Stomach (tissue), 9 donors: ENCODE data around the gene TOR3A. TPM values are rescaled to one million over a fixed set of nuclear protein-coding genes. Genes with fewer than 3 reads are reported as not detected.
"Not testable (repeated sequence)": the region's sequence is repeated elsewhere in the genome, so short reads cannot be mapped to it uniquely, and the experiment has no call there.

Experiments used
- DNase-seq, 2 donors: peaks; one replicate each; pipeline versions ENCODE4 v3.0.0 to v3.0.0-alpha.2; 2013 to 2019
- H3K27ac ChIP-seq, 5 donors: fragments of 200-600 bp in 4 of 5; sonication (generic) in 4 of 5; one replicate each; pipeline ENCODE4 v1.5.1; 2013 to 2019; ENCODE audit warnings: mild to moderate bottlenecking in 1 of 5, moderate library complexity in 1 of 5
- H3K27me3 ChIP-seq, 3 donors: fragments of 200-600 bp; sonication (generic); one replicate each; pipeline ENCODE4 v1.5.1; 2017 to 2019; ENCODE audit warnings: mixed run types in 1 of 3
- H3K36me3 ChIP-seq, 4 donors: fragments of 200-600 bp; sonication (generic); 1 replicate in 3 of 4; 2 replicates in 1 of 4; pipeline ENCODE4 v1.5.1; 2016 to 2019
- H3K4me1 ChIP-seq, 4 donors: fragments of 200-600 bp; sonication (generic); one replicate each; pipeline ENCODE4 v1.5.1; 2016 to 2019
- H3K4me3 ChIP-seq, 4 donors: fragments of 200-600 bp; sonication (generic) in 3 of 4; one replicate each; pipeline ENCODE4 v1.5.1; 2016 to 2019; ENCODE audit warnings: mild to moderate bottlenecking in 1 of 4
- H3K9me3 ChIP-seq, 4 donors: fragments of 200-600 bp; sonication (generic); one replicate each; pipeline ENCODE4 v1.5.1; 2016 to 2019
- EP300 ChIP-seq: sonication (generic); formaldehyde crosslinking; IDR thresholded peaks from one replicate; pipeline ENCODE4 v1.6.1; 2017; ENCODE audit warnings: antibody characterized with exemption
- POLR2A ChIP-seq, 4 donors: fragments of 450-650 bp; IDR thresholded peaks; one replicate each; pipeline ENCODE4 v1.6.1; 2016; ENCODE audit warnings: antibody characterized with exemption in 4 of 4, control low read depth in 2 of 4, mild to moderate bottlenecking in 1 of 4, moderate library complexity in 1 of 4
- POLR2AphosphoS5 ChIP-seq, 3 donors: sonication (generic); formaldehyde crosslinking; IDR thresholded peaks; one replicate each; pipeline ENCODE4 v1.6.1; 2016; ENCODE audit warnings: antibody characterized with exemption in 3 of 3
- WGBS, 5 donors: extraction: QIAGEN DNeasy Blood & Tissue Kit in 3 of 5; methylation state at CpG; one replicate each; pipeline versions ENCODE4 v1.1.5 to v1.1.7; 2013 to 2018; 5-methylcytosine and 5-hydroxymethylcytosine counted together
- intact Hi-C: fragments of 100-400 bp; cut with DNase I; formaldehyde crosslinking; loops from one replicate; pipeline ENCODE4 v1.15.1; 2023; ENCODE audit warnings: low total_unique reads
- polyA plus RNA-seq, 3 donors: library from polyadenylated mRNA; stranded (reverse); fragments of 200-250 nt; gene quantifications; one replicate each; pipeline ENCODE4 v1.2.3, GENCODE V29; 2013
- total RNA-seq, 5 donors: library from RNA; depleted of rRNA; stranded (reverse); fragments of >200 nt; gene quantifications; one replicate each; pipeline versions ENCODE4 v1.1.0 to v1.2.3, GENCODE V29; 2014 to 2016
- TF ChIP-seq, protein P1 (sequence below), 7 experiments: fragments of 450-650 bp in 4 of 7; fragments of 200-600 bp in 3 of 7; sonication (generic) in 3 of 7; IDR thresholded peaks; one replicate each; pipeline ENCODE4 v1.5.1; 2016 to 2019; ENCODE audit warnings: antibody characterized with exemption in 7 of 7, control low read depth in 2 of 7, mild to moderate bottlenecking in 1 of 7
- donor health status: healthy with polysubstance abuse.
- donor health status: Bipolar disorder and iron deficiency.
- donor health status: healthy.

TOR3A gene
- total and polyA plus RNA-seq, 8 donors: 5.3 to 285 (median 15.6) TPM

DNA sequence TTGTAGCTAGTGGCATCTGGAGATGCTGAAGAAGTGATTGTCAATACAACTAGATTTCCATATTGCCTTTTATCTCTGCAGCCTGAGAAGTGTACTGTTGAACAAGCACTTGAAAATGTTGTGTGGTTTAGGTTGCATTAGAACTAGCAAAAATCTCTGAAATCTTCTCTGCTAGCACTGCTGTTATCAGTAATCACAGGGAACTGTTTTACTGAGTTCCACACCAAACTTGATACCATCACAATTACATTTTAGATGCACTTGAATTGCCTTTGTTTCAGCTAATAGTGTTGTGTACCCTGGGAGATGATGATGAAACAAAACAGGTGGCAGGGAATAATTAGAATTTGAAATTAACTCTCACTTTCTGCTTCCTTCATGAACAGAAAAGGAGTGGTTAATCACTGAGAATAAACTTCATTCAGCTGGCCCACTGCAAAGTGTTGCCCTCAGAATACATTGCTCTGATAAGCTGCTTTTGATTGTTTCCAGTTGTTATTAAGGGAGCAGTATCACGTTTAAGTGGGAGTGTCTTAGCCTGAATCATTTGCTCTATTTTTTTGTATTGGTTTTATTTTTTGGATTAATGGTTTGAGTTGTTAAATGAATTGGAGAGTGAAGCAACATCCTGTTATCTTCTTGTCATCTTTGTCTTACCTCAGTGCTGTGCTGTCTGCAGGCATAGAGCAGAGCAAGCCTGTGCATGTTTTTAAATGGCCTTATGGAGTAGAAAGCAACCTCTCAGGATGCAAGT is 43.2 kb upstream of the TOR3A start:
- WGBS, 5 donors: 9 to 33% (median 12%) methylated on average over 1 of the region's 1 CpG

GRCh38 chr1:179039502-179040174 is 42.2 kb upstream of the TOR3A start:
- H3K9me3 ChIP-seq, H3K27ac ChIP-seq, DNase-seq, H3K4me3 ChIP-seq, intact Hi-C loops, H3K27me3 ChIP-seq: not testable (repeated sequence)
- 85 to 94% (median 90%) methylated on average over 6 to 9 of the region's 9 CpGs for WGBS, 5 donors
- Histone ChIP-seq H3K36me3 (peaks cover 0 to 17% (median 9%) of the 10 kb centered on the region in 4 donors), H3K4me1 (peaks cover 16 to 46% (median 34%) of the 10 kb centered on the region in 4 donors)

More for the DNA sequence above, 43.2 kb upstream of the TOR3A start:
- peaks cover 0 to 10% (median 3%) of the 10 kb centered on the region in 4 donors for H3K36me3 ChIP-seq
- H3K27ac ChIP-seq: no peak overlapping the region
- intact Hi-C loops: no loop called here
- no peaks in the 10 kb centered on the region for H3K9me3 ChIP-seq
- no peaks in the 10 kb centered on the region for H3K27me3 ChIP-seq
- peaks cover 25 to 56% (median 39%) of the 10 kb centered on the region in 4 donors for H3K4me1 ChIP-seq
- no peak overlapping the region for H3K4me3 ChIP-seq
- no peak for DNase-seq
- TF ChIP-seq POLR2AphosphoS5 (IDR thresholded peaks at IDR 0.05): no peak

- peaks cover 11 to 41% (median 30%) of the 10 kb centered on the region in 4 donors for H3K4me1 ChIP-seq
- DNase-seq, H3K4me3 ChIP-seq, H3K27ac ChIP-seq, H3K9me3 ChIP-seq, H3K27me3 ChIP-seq, intact Hi-C loops: not testable (repeated sequence)
- peaks cover 0 to 17% (median 9%) of the 10 kb centered on the region in 4 donors for H3K36me3 ChIP-seq
- WGBS, 5 donors: 92 to 97% (median 96%) methylated on average over 6 to 24 of the region's 27 CpGs
These were observed 41.7 kb upstream of the TOR3A start for GRCh38 chr1:179040175-179040551.

DNA sequence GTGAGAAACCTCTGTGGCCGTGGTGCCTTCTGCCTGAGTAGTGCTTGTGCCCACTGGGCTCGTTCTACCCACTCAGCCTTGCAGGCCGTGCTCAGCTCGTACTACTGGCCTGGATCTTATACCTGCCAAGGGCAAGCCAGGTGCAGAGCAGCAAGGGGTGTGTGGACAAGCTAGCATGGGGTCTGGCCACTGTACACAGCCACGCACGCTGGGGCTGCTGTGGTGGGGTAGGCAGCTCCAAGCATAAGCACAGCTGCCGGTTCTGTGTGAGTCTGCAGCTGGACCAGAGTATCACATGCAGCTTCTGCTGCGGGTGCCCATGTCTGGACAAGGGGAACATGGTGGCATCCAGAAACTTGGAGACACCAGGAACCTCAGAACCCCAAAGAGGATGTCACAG is 39.8 kb upstream of the TOR3A start:
- intact Hi-C loops: no loop called here
- TF ChIP-seq, protein P1, sequence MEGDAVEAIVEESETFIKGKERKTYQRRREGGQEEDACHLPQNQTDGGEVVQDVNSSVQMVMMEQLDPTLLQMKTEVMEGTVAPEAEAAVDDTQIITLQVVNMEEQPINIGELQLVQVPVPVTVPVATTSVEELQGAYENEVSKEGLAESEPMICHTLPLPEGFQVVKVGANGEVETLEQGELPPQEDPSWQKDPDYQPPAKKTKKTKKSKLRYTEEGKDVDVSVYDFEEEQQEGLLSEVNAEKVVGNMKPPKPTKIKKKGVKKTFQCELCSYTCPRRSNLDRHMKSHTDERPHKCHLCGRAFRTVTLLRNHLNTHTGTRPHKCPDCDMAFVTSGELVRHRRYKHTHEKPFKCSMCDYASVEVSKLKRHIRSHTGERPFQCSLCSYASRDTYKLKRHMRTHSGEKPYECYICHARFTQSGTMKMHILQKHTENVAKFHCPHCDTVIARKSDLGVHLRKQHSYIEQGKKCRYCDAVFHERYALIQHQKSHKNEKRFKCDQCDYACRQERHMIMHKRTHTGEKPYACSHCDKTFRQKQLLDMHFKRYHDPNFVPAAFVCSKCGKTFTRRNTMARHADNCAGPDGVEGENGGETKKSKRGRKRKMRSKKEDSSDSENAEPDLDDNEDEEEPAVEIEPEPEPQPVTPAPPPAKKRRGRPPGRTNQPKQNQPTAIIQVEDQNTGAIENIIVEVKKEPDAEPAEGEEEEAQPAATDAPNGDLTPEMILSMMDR (IDR thresholded peaks at IDR 0.05): no peak
- no peak for TF ChIP-seq POLR2A (IDR thresholded peaks at IDR 0.05)
- TF ChIP-seq POLR2AphosphoS5 (IDR thresholded peaks at IDR 0.05): no peak
- no peaks in the 10 kb centered on the region for H3K9me3 ChIP-seq
- no peak overlapping the region for H3K4me3 ChIP-seq
- 89 to 97% (median 96%) methylated on average over 4 to 8 of the region's 8 CpGs for WGBS, 5 donors
- H3K27me3 ChIP-seq: no peaks in the 10 kb centered on the region
- H3K27ac ChIP-seq: no peak overlapping the region
- peaks cover 0 to 17% (median 9%) of the 10 kb centered on the region in 4 donors for H3K36me3 ChIP-seq
- DNase-seq: no peak
- peaks cover 11 to 28% (median 19%) of the 10 kb centered on the region in 4 donors for H3K4me1 ChIP-seq

- 96 to 100% (median 97%) methylated on average over 5 of the region's 5 CpGs for WGBS, 5 donors
These were observed 39.2 kb upstream of the TOR3A start for GRCh38 chr1:179042700-179043099.

More at GRCh38 chr1:179042700-179043099, 39.2 kb upstream of the TOR3A start:
- Histone ChIP-seq H3K9me3 (no peaks in the 10 kb centered on the region), H3K27me3 (no peaks in the 10 kb centered on the region), H3K4me3 (no peak overlapping the region), H3K27ac (no peak overlapping the region), H3K36me3 (peaks cover 0 to 17% (median 9%) of the 10 kb centered on the region in 4 donors), H3K4me1 (peaks cover 9 to 28% (median 17%) of the 10 kb centered on the region in 4 donors)
- DNase-seq: no peak
- intact Hi-C loops: no loop called here
- TF ChIP-seq EP300 (no peak), POLR2A (IDR thresholded peaks at IDR 0.05) (no peak), POLR2AphosphoS5 (IDR thresholded peaks at IDR 0.05) (no peak)
- TF ChIP-seq, protein P1 (IDR thresholded peaks at IDR 0.05): no peak
